Stomach (tissue), 9 donors: ENCODE results near the gene STK39. TPM values are rescaled to one million over a fixed set of nuclear protein-coding genes. Genes with fewer than 3 reads are reported as not detected.

Experiments used
- DNase-seq, 2 donors: peaks; one replicate each; pipeline versions ENCODE4 v3.0.0 to v3.0.0-alpha.2; 2013 to 2019
- H3K27ac ChIP-seq, 5 donors: fragments of 200-600 bp in 4 of 5; sonication (generic) in 4 of 5; one replicate each; pipeline ENCODE4 v1.5.1; 2013 to 2019; ENCODE audit warnings: mild to moderate bottlenecking in 1 of 5, moderate library complexity in 1 of 5
- H3K27me3 ChIP-seq, 3 donors: fragments of 200-600 bp; sonication (generic); one replicate each; pipeline ENCODE4 v1.5.1; 2017 to 2019; ENCODE audit warnings: mixed run types in 1 of 3
- H3K36me3 ChIP-seq, 4 donors: fragments of 200-600 bp; sonication (generic); 1 replicate in 3 of 4; 2 replicates in 1 of 4; pipeline ENCODE4 v1.5.1; 2016 to 2019
- H3K4me1 ChIP-seq, 4 donors: fragments of 200-600 bp; sonication (generic); one replicate each; pipeline ENCODE4 v1.5.1; 2016 to 2019
- H3K4me3 ChIP-seq, 4 donors: fragments of 200-600 bp; sonication (generic) in 3 of 4; one replicate each; pipeline ENCODE4 v1.5.1; 2016 to 2019; ENCODE audit warnings: mild to moderate bottlenecking in 1 of 4
- H3K9me3 ChIP-seq, 4 donors: fragments of 200-600 bp; sonication (generic); one replicate each; pipeline ENCODE4 v1.5.1; 2016 to 2019
- EP300 ChIP-seq: sonication (generic); formaldehyde crosslinking; IDR thresholded peaks from one replicate; pipeline ENCODE4 v1.6.1; 2017; ENCODE audit warnings: antibody characterized with exemption
- POLR2A ChIP-seq, 4 donors: fragments of 450-650 bp; IDR thresholded peaks; one replicate each; pipeline ENCODE4 v1.6.1; 2016; ENCODE audit warnings: antibody characterized with exemption in 4 of 4, control low read depth in 2 of 4, mild to moderate bottlenecking in 1 of 4, moderate library complexity in 1 of 4
- POLR2AphosphoS5 ChIP-seq, 3 donors: sonication (generic); formaldehyde crosslinking; IDR thresholded peaks; one replicate each; pipeline ENCODE4 v1.6.1; 2016; ENCODE audit warnings: antibody characterized with exemption in 3 of 3
- WGBS, 5 donors: extraction: QIAGEN DNeasy Blood & Tissue Kit in 3 of 5; methylation state at CpG; one replicate each; pipeline versions ENCODE4 v1.1.5 to v1.1.7; 2013 to 2018; 5-methylcytosine and 5-hydroxymethylcytosine counted together
- intact Hi-C: fragments of 100-400 bp; cut with DNase I; formaldehyde crosslinking; loops from one replicate; pipeline ENCODE4 v1.15.1; 2023; ENCODE audit warnings: low total_unique reads
- polyA plus RNA-seq, 3 donors: library from polyadenylated mRNA; stranded (reverse); fragments of 200-250 nt; gene quantifications; one replicate each; pipeline ENCODE4 v1.2.3, GENCODE V29; 2013
- total RNA-seq, 5 donors: library from RNA; depleted of rRNA; stranded (reverse); fragments of >200 nt; gene quantifications; one replicate each; pipeline versions ENCODE4 v1.1.0 to v1.2.3, GENCODE V29; 2014 to 2016
- TF ChIP-seq, protein P1 (sequence below), 7 experiments: fragments of 450-650 bp in 4 of 7; fragments of 200-600 bp in 3 of 7; sonication (generic) in 3 of 7; IDR thresholded peaks; one replicate each; pipeline ENCODE4 v1.5.1; 2016 to 2019; ENCODE audit warnings: antibody characterized with exemption in 7 of 7, control low read depth in 2 of 7, mild to moderate bottlenecking in 1 of 7
- donor health status: healthy with polysubstance abuse.
- donor health status: Bipolar disorder and iron deficiency.
- donor health status: healthy.

STK39 gene
- total and polyA plus RNA-seq, 8 donors: 18.3 to 60.7 (median 33.3) TPM

DNA sequence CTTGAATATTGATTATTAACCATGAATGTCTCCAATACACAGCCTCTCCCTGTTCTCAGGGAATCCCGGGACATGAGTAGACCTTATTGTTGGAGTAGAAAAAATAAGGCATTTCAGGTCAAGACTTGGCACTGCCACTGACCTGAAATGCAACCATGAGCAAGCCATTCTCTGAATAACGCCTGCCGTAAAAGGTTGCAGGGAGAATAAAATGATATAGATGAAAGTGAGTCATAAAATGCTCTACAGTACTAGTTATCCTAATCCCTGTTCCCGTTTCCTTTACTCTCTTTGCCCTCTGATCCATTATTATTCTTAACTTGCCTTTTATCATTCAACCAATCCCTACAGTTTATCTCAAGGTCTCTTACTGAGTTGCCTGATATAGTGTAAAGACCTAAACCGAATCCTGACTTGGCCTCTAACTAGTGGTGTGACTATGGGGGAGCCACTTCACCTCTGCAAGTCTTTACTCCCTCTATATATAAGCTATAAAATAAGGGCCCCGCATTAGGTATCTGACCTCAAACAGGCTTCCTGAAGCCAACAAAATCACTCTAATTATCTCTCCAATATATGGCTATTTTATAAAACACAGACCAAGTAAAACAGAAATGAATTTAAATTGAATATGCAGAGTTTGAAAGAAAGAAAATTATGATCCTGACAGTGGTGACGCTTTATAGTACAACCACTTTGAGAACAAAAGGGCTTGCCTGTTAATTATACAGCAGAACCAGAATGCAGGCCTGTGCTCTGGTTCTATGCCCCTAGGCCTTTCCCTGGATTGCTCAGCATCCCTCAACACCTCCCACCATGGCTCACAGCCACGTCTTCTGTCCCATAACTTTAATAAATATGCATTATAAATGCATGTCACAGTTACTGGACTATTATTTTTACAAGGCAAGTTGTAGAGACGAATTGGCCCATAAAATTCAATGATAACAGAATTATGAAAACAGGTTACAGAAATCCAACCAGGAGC lies 183.1 kb downstream of the STK39 start:
- intact Hi-C loops: no loop called here
- Histone ChIP-seq H3K9me3 (no peaks in the 10 kb centered on the region), H3K36me3 (peaks cover 0 to 47% (median 42%) of the 10 kb centered on the region in 4 donors), H3K4me3 (no peak overlapping the region), H3K4me1 (peaks cover 0 to 8% (median 3%) of the 10 kb centered on the region in 4 donors), H3K27ac (no peak overlapping the region), H3K27me3 (no peaks in the 10 kb centered on the region)
- WGBS, 5 donors: 84 to 95% (median 94%) methylated on average over 9 of the region's 9 CpGs
- TF ChIP-seq POLR2A (IDR thresholded peaks at IDR 0.05) (no peak), POLR2AphosphoS5 (IDR thresholded peaks at IDR 0.05) (no peak), EP300 (no peak)
- TF ChIP-seq, protein P1, sequence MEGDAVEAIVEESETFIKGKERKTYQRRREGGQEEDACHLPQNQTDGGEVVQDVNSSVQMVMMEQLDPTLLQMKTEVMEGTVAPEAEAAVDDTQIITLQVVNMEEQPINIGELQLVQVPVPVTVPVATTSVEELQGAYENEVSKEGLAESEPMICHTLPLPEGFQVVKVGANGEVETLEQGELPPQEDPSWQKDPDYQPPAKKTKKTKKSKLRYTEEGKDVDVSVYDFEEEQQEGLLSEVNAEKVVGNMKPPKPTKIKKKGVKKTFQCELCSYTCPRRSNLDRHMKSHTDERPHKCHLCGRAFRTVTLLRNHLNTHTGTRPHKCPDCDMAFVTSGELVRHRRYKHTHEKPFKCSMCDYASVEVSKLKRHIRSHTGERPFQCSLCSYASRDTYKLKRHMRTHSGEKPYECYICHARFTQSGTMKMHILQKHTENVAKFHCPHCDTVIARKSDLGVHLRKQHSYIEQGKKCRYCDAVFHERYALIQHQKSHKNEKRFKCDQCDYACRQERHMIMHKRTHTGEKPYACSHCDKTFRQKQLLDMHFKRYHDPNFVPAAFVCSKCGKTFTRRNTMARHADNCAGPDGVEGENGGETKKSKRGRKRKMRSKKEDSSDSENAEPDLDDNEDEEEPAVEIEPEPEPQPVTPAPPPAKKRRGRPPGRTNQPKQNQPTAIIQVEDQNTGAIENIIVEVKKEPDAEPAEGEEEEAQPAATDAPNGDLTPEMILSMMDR (IDR thresholded peaks at IDR 0.05): no peak
- DNase-seq: no peak

DNA sequence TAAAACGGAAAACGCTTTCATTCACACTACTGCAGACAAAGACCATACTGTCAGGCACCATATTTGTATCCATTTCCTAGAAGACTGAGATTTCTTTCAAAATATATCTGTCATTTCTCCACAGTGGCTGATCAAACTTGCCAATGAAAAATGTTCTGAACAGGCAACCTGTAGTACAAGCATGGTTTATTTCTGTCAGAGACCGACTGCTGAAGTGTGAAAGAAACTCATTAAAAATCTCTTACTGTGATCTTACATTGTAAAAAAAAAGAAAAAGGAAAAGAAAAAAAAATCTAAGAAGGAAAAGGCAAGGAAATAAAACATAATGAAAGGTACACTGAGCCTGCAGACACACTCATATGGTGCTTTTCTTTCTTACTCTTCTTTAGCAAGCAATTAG lies 184.5 kb downstream of the STK39 start:
- DNase-seq: no peak
- WGBS, 5 donors: 88 to 90% (median 90%) methylated on average over 3 of the region's 3 CpGs
- TF ChIP-seq, protein P1 (IDR thresholded peaks at IDR 0.05): no peak
- no peak for TF ChIP-seq EP300
- TF ChIP-seq POLR2AphosphoS5 (IDR thresholded peaks at IDR 0.05): no peak
- no peak for TF ChIP-seq POLR2A (IDR thresholded peaks at IDR 0.05)
- Histone ChIP-seq H3K27me3 (no peaks in the 10 kb centered on the region), H3K4me1 (peaks cover 0 to 7% (median 3%) of the 10 kb centered on the region in 4 donors), H3K36me3 (peaks cover 0 to 55% (median 41%) of the 10 kb centered on the region in 4 donors), H3K4me3 (no peak overlapping the region), H3K27ac (no peak overlapping the region), H3K9me3 (no peaks in the 10 kb centered on the region)
- intact Hi-C loops: no loop called here

DNA sequence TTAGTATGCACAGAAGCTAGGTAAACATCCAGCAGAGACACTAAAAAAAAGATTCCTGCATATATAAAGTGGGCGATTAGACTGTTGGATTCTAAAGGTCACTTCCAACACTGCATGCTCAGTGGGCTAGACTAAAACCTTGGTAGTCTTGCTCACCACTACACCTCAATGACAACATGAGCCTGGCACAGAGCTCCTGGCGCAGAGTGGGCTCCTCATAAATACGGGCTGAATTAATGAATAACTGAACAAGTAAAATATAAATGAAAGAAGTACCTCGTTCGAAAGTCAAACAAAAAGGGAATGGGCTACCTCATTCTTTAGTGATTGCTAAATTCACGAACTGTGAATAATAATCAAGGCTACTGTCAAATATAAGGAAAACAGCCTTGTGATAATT lies 185.3 kb downstream of the STK39 start:
- Histone ChIP-seq H3K27me3 (no peaks in the 10 kb centered on the region), H3K36me3 (peaks cover 0 to 51% (median 33%) of the 10 kb centered on the region in 4 donors), H3K4me1 (peaks cover 0 to 7% (median 3%) of the 10 kb centered on the region in 4 donors), H3K4me3 (no peak overlapping the region), H3K9me3 (no peaks in the 10 kb centered on the region), H3K27ac (no peak overlapping the region)
- intact Hi-C loops: no loop called here
- TF ChIP-seq EP300 (no peak), POLR2A (IDR thresholded peaks at IDR 0.05) (no peak), POLR2AphosphoS5 (IDR thresholded peaks at IDR 0.05) (no peak)
- TF ChIP-seq, protein P1 (IDR thresholded peaks at IDR 0.05): no peak
- WGBS, 5 donors: 83 to 90% (median 86%) methylated on average over 6 of the region's 6 CpGs
- DNase-seq: no peak

DNA sequence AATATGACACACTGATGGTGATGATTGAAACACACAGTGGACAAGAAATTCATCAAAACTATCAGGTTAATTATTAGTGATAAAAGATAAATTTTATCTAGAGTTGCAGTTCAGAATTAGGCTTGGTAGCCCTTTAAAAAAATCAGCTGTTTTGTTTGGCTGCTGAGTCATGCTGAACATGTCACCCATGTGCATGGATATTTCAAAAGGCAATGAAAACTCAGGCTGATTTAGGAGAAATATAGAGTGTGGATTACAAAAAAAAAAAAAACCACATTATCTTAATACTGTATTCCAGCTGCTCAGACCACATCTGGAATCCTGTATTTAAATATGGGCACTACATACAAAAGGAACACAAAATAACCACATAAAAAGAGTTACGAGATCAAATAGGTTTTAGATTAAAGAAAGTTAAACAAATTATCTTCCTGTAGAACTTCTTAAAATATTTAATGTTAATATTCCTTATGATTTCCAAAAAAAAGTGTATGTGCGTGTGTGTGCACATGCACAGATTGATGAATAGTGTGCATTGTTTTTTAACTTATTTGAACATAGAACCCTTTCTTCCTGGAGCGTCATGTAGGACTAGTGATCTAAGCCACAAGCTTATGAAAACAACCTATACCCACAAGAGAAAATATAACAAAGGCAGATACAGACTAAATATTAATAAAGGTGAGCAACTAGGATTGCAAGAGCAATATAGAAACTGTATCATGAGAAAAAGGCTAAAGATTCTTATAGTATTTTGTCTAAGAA lies 186.2 kb downstream of the STK39 start:
- peaks cover 0 to 43% (median 36%) of the 10 kb centered on the region in 4 donors for H3K36me3 ChIP-seq
- H3K4me3 ChIP-seq: no peak overlapping the region
- H3K27me3 ChIP-seq: no peaks in the 10 kb centered on the region
- TF ChIP-seq POLR2A (IDR thresholded peaks at IDR 0.05): no peak
- H3K4me1 ChIP-seq: peaks cover 0 to 7% (median 3%) of the 10 kb centered on the region in 4 donors
- no peaks in the 10 kb centered on the region for H3K9me3 ChIP-seq
- intact Hi-C loops: no loop called here
- no peak overlapping the region for H3K27ac ChIP-seq
- no peak for DNase-seq
- 85 to 90% (median 88%) methylated on average over 3 of the region's 3 CpGs for WGBS, 5 donors
